GM18907 (cell line): Measurements from ENCODE around the gene GDA.

Experiments used
- ATAC-seq: cut with Tn5 transposase; IDR thresholded peaks from one replicate; pipeline ENCODE4 v1.9.1; 2021; ENCODE audit warnings: mild to moderate bottlenecking, moderate library complexity; ENCODE audit not compliant: unreplicated experiment

Gene GDA

DNA sequence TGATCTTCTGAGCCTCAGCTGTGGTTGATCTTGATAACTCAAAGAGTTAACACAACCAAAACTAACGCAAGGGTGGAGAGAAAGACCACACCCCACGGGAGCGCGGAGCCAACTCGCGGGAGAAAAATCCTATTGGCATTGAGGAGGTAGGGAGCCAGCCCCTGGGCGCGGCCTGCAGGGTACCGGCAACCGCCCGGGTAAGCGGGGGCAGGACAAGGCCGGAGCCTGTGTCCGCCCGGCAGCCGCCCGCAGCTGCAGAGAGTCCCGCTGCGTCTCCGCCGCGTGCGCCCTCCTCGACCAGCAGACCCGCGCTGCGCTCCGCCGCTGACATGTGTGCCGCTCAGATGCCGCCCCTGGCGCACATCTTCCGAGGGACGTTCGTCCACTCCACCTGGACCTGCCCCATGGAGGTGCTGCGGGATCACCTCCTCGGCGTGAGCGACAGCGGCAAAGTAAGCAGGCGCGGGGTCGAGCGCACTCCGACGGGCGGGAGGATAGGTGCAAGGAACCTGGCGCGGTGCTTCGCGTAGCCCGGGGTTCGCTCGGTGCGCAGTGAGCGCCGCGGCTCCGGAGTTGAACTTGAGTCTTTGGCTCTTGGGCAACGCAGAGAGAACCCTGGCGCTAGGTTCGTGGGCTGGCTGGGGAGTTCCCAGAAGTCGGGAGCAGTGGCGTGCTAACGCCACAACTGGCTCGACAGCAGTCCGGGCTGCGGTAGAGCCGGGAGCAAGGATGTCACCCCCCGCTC lies at the start of gene GDA:
TSS of gene GDA (plus strand) at position 210 of the 745 bp plus-strand sequence. CDS start at position 330, 120 bp downstream.
- ATAC-seq = peak; percentile 49

DNA sequence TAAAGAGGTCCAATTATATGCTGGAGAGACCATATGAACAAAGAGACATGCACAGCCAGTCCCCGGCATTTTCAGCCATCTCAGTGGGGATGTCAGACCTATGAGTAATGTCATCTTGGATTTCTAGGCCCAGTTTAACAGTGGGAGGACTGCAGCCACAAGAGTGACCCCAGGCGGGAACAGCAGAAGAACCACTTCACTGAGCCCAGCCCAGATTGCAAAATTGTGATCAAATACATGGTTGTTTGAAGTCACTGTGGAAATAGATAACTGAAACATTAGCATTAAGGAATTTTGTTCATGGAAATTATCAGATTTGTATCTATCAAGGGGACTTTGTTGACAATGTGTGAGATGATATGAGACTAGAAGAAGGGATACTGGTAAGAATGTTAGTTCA lies 46.7 kb upstream of the GDA start:
- no peak for ATAC-seq

DNA sequence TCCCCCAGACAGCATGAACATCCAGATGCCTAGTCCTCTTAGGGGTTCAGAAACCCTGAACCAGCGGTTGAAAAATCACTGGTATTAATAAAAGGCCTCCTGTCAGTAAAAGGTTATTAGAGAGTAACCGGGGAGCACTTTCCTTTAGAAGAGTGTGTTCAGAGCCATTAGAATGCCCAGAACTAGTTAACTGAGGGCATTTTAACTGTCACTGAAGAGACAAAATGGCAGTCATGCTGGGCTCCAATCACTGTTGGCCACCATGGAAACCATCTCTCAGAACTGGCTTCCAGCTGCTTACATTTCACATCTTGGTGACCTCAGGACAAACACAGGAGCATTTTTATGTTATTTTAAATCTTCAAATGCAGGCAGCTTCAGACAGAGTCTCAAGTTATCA lies 36.2 kb upstream of the GDA start:
- no peak for ATAC-seq

DNA sequence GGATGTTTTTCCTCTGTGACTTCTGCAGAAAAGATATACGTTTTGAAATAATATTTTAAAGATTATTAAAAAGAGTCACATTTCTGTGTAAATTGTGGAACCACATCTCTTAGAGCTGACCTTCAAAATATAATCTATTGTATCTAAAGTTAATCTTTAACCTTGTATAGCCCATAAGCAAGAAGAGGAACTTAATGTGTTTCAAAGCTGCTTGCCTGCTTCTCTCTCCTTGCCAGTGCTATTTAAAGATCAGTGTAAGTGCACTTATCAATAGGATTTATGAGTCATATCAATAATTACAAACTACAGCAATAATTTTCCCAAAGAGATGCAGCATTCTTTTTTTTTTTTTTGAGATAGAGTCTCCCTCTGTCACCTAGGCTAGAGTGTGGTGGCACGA lies 29.4 kb upstream of the GDA start:
- ATAC-seq = peak; percentile 81

DNA sequence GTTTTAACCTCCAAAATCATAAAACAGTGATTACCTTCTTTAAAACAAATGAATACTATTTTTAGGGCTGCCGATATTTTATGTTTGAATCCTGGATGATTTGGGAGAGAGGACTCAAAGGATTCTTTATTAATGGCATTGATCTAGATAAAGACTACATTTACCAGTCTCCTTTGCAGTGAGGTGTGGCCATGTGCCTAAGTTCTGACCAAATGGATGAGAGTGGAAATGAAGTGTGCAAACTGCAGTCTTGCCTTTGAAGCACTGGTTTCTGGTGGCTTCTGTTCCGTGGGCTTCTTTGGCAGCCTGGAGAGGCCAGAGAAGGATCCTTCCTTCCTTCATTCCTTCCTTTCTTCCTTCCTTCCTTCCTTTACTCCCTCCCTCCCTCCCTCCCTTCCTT lies 24.3 kb upstream of the GDA start:
- no peak for ATAC-seq

DNA sequence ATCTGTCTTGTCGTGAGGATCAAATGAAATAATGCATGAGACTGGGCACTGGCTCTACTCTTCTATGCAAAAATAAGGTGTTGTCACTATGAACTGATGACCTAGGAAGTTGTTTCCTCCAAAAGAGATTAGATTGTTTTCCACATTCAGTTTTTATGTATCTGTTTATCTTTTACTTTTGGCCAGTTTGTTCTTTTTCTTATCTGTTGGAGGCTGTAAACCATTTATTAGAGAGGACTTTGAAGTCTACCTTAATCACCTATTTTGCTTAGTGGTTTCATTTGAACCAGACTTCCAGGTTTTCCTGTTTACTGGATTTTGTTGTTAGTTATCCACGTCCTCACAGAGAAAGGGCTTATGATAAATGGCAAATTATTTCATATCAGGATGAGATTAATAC lies 21.5 kb upstream of the GDA start:
- no peak for ATAC-seq

DNA sequence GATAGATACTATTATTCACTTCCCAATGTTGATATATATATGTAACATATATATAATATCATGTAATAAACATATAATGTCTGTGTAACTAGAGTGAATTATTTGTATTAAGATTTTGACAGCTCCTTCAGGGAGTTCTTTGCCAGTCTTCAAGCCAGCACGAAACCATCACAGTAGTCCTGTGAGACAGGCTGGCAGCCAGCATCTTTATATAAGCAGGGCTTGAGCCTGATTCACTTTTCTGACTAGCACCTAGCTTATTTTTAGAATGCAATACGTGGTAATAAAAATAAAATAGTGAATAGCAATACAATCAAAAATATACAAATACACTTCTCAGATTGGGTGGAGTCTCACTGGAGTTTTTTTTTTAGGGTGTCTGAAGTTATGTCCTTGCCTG lies 20.7 kb upstream of the GDA start:
- ATAC-seq = no peak

DNA sequence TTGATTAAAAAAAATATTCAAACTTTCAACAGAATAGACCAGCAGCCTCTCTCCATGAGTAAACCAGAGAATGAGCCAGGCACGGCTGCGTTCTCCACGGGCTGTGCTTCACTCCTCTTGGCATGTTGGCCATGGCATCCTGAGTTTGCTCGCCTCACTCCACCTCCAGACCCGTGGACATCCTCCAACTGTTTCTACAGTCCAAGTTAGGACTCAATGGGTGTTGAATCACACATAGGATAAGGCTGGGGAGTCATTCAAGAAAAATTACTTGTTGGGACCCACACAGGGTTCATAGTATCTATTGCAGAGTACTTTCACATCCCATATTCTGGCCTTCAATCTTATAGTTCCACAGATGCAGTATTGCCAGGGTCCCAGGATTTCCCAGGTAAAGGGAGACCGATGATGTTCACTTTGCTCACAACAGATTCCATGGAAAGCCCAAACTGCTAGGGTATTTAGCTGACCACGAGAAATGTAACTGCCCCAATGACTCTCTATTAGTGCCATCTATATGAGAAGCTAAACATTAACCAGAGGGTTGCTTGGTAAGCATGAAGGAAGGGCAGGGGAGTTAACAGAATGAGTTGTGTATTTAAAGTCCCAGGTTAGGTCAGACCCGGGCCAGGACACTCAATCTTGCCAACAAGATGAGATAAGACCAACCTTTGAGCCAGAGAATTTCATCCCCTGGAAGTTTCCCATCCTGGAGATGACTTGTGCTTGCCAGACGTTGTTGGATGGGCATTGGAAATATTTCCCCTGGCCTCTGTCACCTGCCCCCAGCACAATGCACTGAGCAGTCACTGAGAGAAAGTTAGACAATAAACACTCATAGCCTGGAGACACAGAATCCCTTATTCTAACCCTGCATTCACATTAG lies 19.7 kb upstream of the GDA start:
- no peak for ATAC-seq

DNA sequence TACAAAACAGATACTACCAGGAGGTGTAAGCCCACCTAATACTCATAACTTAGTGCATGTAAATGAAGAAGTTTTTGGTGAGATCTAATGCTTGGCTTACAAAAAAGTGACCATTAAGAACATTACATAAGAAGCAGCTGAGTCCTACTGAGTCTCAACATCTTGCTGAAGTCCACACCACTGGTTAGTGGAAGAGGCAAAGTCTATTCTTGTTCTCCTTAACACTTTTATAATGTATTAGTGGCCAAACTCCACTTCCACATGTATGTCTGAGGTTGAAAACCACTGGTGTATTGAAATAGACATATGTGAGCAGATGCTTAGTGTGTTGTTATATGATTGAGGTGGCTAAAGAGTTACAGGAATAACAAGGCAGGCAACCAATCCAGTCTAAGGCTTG lies 18.9 kb upstream of the GDA start:
- ATAC-seq = no peak

DNA sequence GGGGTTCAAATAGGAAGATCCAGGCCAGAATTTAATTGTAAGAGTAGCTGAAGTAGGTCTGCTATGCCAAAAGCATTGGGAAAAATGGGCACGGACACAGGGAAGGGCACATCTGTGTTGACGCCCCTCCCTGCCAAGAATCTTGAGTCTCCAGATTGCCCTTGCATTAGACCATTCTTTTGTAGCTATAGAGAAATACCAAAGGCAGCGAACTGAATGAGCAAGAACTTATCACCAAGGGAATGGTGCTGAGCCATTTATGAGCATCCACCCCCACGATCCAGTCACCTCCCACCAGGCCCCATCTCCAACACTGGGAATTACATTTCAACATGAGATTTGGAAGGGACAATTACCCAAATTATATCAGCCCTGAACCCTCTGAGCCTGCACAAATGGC lies 18.0 kb upstream of the GDA start:
- no peak for ATAC-seq

DNA sequence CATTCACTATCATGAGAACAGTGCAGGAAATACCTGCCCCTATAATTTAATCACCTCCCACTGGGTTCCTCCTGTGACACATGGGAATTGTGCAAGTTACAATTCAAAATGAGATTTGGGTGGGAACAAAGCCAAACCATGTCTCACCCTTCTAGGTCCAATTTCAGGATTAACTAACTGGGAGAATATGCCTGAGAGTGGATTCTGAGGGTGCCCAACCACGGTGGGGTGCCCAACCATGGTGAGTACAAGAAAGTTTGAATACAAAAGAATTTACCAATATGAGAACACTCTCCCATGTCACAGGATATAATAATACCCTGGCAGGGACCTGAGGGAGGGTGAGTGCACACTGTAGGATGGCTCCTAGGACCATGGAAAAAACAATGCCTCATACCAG lies 17.2 kb upstream of the GDA start:
- no peak for ATAC-seq

DNA sequence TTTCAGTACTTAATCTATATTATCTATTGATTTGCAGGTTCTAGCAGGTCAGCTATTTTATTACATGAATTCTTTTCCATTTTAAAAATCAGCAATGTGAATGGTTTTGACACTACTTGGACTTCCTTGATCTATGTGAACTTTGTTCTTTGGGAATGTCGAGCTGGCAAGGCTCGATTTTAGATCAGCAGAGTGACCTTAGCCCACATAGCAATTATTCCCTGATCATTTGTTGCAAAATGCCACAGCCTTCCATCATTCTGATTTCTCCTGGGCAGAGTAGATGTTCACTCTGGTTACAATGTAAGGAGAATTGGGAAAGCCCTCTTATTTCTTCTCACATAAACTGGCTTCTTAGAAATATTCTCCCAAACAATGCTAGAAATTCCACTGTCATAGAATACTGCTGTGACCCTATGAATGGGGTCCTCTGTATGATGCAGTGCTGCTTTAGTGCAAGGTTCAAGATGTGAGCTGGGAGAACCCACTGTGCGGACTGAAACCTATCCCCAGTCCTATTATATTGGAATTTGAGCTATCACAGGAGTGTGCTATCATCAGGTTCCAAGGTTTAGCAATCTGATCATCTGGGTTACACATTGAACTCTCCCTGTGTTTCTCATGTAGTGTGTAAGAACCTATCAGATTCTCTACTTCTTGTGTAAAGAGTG lies 15.7 kb upstream of the GDA start:
- ATAC-seq = no peak

DNA sequence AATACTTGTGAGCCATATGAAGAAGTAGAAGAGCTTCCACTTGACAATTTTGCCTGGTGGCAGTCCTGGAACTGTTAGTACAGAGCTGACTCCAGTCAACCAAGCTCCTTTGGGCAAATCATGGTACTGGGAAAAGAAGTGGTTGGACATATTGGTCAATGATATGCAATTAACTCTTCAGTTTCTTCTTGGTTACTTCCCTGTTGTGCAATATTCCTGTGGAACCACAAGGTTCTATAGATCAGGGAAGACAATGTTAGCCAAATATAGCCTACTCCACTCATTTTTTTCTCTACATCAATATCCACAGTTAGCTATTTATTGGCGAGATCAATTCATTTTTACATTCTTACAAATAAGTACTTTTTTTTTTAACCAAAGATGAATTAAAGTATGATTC lies 14.4 kb upstream of the GDA start:
- no peak for ATAC-seq

DNA sequence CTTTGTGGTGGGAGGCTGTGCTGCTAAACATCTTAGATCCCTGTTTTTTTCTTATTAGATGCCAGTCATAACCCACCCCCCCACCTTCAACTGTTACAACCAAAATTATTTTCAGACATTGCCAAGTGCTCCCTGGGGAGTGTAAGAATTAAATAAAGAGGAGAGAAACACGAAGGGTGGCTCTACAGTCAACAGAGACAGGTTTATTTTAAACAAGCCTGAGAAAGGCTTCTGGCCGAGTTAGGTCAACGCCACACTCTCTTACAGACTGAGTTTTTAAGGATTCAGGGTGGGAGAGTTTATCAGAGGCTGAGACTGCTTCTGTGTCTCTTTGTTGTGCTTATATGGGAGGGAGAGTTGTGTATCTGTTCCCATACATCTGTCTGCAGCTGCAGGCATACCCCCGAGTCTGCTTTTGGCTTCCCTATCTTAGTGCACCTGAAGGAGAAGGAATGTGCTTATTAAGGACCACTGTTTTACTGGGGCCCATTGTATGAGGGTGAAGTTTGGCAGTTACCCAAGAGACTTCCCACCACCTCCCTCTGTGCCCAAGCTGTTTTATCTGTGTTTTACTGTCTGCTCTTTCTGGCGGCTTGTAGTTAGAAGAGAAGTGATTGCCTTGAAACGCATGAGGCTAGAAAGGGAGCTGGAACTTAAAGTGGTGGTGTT lies 11.4 kb upstream of the GDA start:
- no peak for ATAC-seq

DNA sequence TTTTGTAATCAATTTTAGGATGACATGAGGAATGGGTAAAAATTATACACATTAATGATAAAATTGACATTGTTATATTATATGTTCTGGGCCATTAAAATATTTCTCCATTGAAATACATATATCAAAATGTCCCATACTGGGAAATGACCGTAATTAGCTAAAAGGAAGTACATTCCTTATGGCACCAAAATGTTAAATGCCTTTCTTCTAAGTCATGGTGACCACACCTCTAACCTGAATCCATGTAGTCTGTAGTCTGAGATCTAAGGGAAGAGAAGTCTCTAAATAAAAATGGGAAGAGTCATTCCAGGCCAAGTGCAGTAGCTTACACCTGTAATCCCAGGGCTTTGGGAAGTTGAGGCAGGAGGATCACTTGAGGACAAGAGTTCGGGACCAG lies 10.0 kb upstream of the GDA start:
- no peak for ATAC-seq

DNA sequence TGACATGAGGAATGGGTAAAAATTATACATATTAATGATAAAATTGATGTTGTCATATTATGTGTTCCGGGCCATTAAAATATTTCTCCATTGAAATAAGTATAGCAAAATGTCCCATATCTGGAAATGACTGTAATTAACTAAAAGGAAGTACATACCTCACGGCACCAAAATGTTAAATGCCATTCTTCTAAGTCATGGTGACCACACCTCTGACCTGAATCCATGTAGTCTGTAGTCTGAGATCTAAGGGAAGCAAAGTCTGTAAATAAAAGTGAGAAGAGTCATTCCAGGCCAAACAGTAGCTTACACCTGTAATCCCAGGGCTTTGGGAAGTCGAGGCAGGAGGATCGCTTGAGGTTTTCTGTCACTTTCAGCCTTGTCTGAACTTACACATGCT lies 8.7 kb upstream of the GDA start:
- no peak for ATAC-seq

DNA sequence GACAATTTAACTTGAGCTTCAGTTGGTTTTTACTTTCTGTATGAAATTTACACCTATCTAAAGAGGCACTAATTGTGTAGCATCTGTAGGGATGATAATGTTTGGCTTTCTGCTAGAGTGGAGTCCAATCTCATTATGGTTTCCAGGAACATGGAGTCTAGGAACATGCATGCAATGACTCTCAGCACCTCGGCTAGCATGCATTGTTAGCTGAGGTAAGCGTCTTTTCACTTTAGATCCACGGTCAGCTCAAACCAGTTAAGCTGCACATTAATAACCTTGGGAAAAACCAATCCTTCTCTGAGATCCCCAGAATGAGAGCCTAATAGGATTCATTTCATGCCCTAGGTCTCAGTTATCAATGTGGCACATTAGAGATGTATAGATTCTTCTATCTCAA lies 7.8 kb upstream of the GDA start:
- no peak for ATAC-seq

DNA sequence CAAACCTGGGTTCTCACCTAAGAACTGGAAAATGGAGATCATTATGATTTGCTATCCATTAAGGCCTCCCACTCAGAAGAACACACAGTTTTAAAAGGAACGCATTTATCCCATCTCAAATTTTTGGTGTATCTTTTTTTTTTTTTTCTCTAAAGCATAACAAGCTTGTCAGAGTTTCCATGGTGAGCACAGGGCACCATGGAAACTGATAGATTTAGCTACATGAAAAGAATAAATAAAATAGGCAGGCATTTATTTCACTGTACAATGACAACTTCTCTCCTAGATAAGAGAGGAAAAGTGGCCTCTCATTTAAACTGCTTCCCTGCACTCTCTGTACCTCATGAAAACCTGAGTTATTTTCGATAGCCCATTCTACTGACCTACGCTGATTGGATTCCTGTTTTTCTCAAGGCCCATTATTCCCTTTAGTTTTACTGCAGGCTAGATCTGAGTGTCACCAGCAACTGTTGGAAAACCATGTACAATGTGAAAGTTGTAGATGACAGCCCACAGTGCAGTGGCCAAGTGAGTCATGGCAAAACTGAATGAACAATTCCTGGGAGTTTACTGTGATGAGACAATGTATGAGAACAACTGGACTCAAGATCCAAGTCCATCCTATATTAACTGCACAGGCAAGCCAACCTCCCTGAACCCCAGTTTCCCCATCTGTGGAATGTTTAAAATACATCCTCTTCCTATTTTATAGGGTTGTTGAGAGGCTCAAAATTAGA lies 4.3 kb upstream of the GDA start:
- no peak for ATAC-seq

DNA sequence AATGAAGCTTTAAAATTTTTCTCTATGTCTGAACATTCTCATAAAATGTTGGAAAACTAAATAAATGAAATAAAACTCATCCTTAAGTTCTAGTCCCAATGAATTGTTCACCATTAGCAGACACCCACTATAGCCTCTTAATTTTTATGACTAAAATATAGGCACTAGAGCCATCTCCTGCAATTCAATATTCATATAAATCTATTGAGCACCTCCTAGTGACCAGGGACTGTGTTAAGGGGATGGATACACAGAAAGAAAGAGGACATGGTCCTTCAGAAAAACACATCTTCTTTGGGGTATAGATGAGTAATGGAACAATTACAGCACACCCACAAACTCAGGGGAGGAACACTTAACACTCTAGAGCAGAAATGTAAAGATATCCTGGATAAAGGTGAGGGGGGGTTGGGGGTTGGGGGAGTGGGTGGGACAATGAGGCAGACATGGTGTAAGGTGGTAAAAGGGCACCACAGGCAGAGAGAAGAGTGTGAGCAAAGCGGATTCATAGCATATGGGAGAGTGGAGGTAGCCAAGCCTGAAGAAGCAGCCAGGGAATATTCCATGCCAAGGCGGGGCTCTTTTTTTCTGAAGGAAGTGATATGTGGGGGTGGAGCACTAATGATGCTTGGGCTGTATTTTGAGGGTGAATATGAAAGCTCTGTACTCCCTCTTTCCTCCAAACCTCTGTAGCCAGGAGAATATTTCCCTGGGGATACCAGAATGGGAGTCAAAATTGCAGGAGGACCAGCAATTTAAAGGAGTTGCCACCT lies 3.3 kb upstream of the GDA start:
- ATAC-seq = no peak

DNA sequence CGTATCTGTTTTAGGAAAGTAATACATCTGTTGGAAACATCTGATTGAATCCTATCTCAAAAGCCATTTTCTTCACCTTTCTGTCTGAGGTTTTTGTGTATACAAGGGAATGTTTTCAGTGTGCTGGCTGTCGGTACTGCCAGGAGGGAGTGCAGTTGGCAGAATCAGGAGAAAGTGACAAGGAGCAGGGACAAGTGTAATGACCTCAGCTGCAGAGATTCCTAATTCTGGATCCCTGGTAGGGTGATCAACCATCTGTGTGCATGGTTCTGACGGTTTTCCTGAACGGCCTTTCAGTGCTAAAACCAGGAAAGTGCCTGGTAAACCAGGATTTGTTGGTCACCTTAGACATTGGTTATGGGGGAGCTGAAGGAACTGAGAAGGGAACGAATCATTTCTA lies 1.6 kb upstream of the GDA start:
- ATAC-seq = no peak
